ENCODE data around the gene BABAM2. TPM values are rescaled to one million over a fixed set of nuclear protein-coding genes. Genes with fewer than 3 reads are reported as not detected.

BABAM2 gene
- total and polyA plus RNA-seq, 2 experiments from 2014 or later, result 35.2 to 46.1 TPM

DNA sequence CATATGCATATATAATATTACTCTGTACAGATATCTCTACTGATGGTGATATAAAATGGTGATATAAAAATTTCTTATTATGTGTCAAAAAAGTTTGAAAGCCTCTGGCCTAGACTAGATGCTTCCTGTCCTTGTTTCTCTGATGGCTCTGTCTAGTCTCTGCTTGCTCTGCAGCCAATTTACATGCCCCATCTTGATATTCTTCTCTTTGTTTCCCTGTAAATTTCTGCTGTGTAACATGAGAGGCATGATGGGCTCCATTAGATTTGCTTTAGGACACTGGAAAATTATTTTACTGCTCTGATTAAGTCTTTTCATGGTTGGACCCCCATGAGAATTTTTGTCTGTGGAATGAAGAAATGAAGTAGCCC, 24.3 kb downstream of the BABAM2 start:
- H2AFZ ChIP-seq, result no peak overlapping the region
- no peak overlapping the region for H3K4me3 ChIP-seq
- in situ Hi-C loops (cut with MboI), result no loop called here
- no peaks in the 10 kb centered on the region for H3K79me2 ChIP-seq (ENCODE audit: insufficient read depth)
- no peaks in the 10 kb centered on the region for H3K27me3 ChIP-seq (replicated peaks; ENCODE audit: insufficient read depth)
- H3F3A ChIP-seq (ENCODE audit: insufficient read depth), result no peaks in the 10 kb centered on the region
- no peak overlapping the region for H3K4me2 ChIP-seq (ENCODE audit: unreplicated experiment)
- no peaks in the 10 kb centered on the region for H3K9me3 ChIP-seq (ENCODE audit: low read depth)
- no peaks in the 10 kb centered on the region for H3K36me3 ChIP-seq (ENCODE audit: low read depth)
- TF ChIP-seq EZH2phosphoT487 (IDR thresholded peaks at IDR 0.05; ENCODE audit: insufficient read depth, low read depth) (no peak), EZH2 (IDR thresholded peaks at IDR 0.05; ENCODE audit: insufficient read depth, poor library complexity, severe bottlenecking) (no peak)
- H3K9ac ChIP-seq, result no peak overlapping the region
- H3K9me2 ChIP-seq (ENCODE audit: insufficient read depth), result no peaks in the 10 kb centered on the region
- no peaks in the 10 kb centered on the region for H4K20me1 ChIP-seq (ENCODE audit: insufficient read depth)
- H3K27ac ChIP-seq, result no peak overlapping the region
- no peak for DNase-seq
- H3K4me1 ChIP-seq (ENCODE audit: insufficient read depth), result peaks cover 4% of the 10 kb centered on the region; the same call in 1 of the 2 replicates

DNA sequence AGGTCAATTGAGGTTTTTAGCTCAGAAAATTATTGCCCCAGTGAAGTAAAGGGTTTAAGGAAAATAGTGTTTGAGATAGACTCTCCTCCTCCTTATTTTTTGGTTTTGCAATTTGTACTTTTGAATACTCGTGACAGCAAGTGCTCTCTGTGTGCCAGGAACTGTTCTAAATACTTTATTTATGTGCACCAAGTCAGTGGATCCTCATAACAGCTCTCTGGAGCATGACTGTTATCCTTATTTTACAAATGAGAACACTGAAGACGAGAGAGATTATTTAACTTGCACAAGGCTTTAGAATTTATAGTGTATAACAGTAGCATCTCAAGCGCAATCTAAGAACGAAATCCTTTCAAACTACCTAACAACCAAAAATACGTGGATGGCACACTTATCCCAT, 24.7 kb downstream of the BABAM2 start:
- Histone ChIP-seq H3K9ac (no peak overlapping the region), H3F3A (ENCODE audit: insufficient read depth) (no peaks in the 10 kb centered on the region), H3K4me2 (ENCODE audit: unreplicated experiment) (no peak overlapping the region), H2AFZ (no peak overlapping the region), H3K36me3 (ENCODE audit: low read depth) (no peaks in the 10 kb centered on the region), H3K4me3 (no peak overlapping the region), H3K9me3 (ENCODE audit: low read depth) (no peaks in the 10 kb centered on the region), H3K9me2 (ENCODE audit: insufficient read depth) (no peaks in the 10 kb centered on the region), H4K20me1 (ENCODE audit: insufficient read depth) (no peaks in the 10 kb centered on the region), H3K27ac (no peak overlapping the region), H3K27me3 (replicated peaks; ENCODE audit: insufficient read depth) (no peaks in the 10 kb centered on the region), H3K4me1 (ENCODE audit: insufficient read depth) (peaks cover 4% of the 10 kb centered on the region), H3K79me2 (ENCODE audit: insufficient read depth) (no peaks in the 10 kb centered on the region)
- no peak for DNase-seq
- in situ Hi-C loops (cut with MboI), result no loop called here
- WGBS, 2 experiments (ENCODE audit: low coverage in 1 of 2, low lambda C conversion rate in 2 of 2, missing lambda C conversion rate in 2 of 2), result 29 to 33% methylated on average over 5 of the region's 5 CpGs
- TF ChIP-seq EZH2phosphoT487 (IDR thresholded peaks at IDR 0.05; ENCODE audit: insufficient read depth, low read depth) (no peak), EZH2 (IDR thresholded peaks at IDR 0.05; ENCODE audit: insufficient read depth, poor library complexity, severe bottlenecking) (no peak)

DNA sequence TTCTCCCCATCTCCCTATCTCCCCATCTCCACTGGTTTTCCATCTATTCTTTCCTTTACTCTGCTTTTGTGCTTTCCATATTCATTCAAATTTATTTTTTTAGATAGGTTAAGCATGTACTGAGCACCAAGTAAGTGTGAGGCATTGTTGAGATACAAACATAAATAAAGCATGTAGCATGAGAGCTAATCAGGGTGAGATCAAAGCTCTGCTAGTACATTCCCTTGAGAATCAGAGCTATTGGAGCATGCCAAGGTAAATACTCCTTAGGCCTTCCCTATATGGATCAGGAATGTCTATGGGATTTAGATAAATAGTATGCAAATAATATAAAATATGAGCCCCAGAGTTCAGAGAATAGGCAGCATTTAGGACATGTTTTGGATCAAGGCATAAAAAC, 25.3 kb downstream of the BABAM2 start:
- in situ Hi-C loops (cut with MboI), result no loop called here
- no peaks in the 10 kb centered on the region for H3K9me3 ChIP-seq (ENCODE audit: low read depth)
- H3K9me2 ChIP-seq (ENCODE audit: insufficient read depth), result no peaks in the 10 kb centered on the region
- H4K20me1 ChIP-seq (ENCODE audit: insufficient read depth), result no peaks in the 10 kb centered on the region
- no peak overlapping the region for H3K4me3 ChIP-seq
- DNase-seq, result no peak
- no peaks in the 10 kb centered on the region for H3F3A ChIP-seq (ENCODE audit: insufficient read depth)
- H3K27me3 ChIP-seq (replicated peaks; ENCODE audit: insufficient read depth), result no peaks in the 10 kb centered on the region
- H3K9ac ChIP-seq, result no peak overlapping the region
- peaks cover 9% of the 10 kb centered on the region for H3K4me1 ChIP-seq (ENCODE audit: insufficient read depth)
- H3K27ac ChIP-seq, result no peak overlapping the region
- no peaks in the 10 kb centered on the region for H3K36me3 ChIP-seq (ENCODE audit: low read depth)
- H3K79me2 ChIP-seq (ENCODE audit: insufficient read depth), result no peaks in the 10 kb centered on the region
- no peak overlapping the region for H3K4me2 ChIP-seq (ENCODE audit: unreplicated experiment)
- H2AFZ ChIP-seq, result no peak overlapping the region
- TF ChIP-seq EZH2phosphoT487 (IDR thresholded peaks at IDR 0.05; ENCODE audit: insufficient read depth, low read depth) (no peak), EZH2 (IDR thresholded peaks at IDR 0.05; ENCODE audit: insufficient read depth, poor library complexity, severe bottlenecking) (no peak)

DNA sequence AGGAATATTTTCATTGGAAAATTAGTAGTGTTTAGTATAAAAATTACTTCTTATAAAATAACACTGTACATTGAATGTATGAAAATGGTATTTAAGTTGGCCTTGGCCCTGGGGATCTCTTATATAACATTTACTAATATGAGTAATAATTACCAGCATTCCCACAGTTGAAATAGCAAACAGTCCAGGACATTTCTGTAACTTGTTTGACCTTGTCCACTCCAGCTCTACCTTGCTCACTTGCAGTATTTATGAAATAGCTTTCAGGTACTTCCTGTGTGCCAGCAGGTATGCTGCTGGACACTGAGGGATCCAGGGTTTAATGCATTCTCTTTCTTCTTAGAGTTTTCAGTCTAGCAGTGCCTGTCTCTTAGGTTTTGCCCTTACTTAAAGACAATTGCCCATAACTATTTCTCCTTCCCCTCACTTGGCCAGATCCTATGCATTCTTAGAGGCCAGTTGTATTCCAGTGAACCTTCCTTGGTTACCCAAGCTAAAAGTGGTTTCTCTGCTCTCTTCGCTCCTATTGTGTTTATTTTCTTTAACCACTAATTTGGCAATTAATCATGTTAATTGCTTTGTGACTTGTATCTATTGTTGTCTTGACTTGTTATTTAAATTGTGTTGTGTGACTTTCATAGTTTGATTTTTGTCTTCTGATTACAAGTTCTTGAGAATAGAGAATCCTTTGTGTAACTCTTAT, 25.9 kb downstream of the BABAM2 start:
- Histone ChIP-seq H3K79me2 (ENCODE audit: insufficient read depth) (no peaks in the 10 kb centered on the region; the same call in 1 of the 2 replicates), H3F3A (ENCODE audit: insufficient read depth) (no peaks in the 10 kb centered on the region), H3K9me3 (ENCODE audit: low read depth) (no peaks in the 10 kb centered on the region), H3K27ac (no peak overlapping the region), H4K20me1 (ENCODE audit: insufficient read depth) (no peaks in the 10 kb centered on the region), H2AFZ (no peak overlapping the region), H3K27me3 (replicated peaks; ENCODE audit: insufficient read depth) (no peaks in the 10 kb centered on the region), H3K4me3 (no peak overlapping the region), H3K9me2 (ENCODE audit: insufficient read depth) (no peaks in the 10 kb centered on the region), H3K36me3 (ENCODE audit: low read depth) (no peaks in the 10 kb centered on the region), H3K4me1 (ENCODE audit: insufficient read depth) (peaks cover 9% of the 10 kb centered on the region), H3K4me2 (ENCODE audit: unreplicated experiment) (no peak overlapping the region), H3K9ac (no peak overlapping the region)
- no peak for TF ChIP-seq EZH2 (IDR thresholded peaks at IDR 0.05; ENCODE audit: insufficient read depth, poor library complexity, severe bottlenecking)
- no peak for TF ChIP-seq EZH2phosphoT487 (IDR thresholded peaks at IDR 0.05; ENCODE audit: insufficient read depth, low read depth)
- DNase-seq, result no peak
- WGBS, 2 experiments (ENCODE audit: low coverage in 1 of 2, low lambda C conversion rate in 2 of 2, missing lambda C conversion rate in 2 of 2), result 100% methylated on average over 1 of the region's 1 CpG
- in situ Hi-C loops (cut with MboI), result no loop called here
